HEK293 (cell line): ENCODE measurements around the gene BAG1.

ENCODE experiments used
- CTCF ChIP-seq: fragments of 450-650 bp; formaldehyde crosslinking; IDR thresholded peaks from 2 replicates; pipeline ENCODE4 v1.5.1; 2016; ENCODE audit warnings: missing biosample characterization, missing genetic modification characterization
- MEIS1 ChIP-seq: sonication (generic); formaldehyde crosslinking; IDR thresholded peaks from 2 replicates; pipeline ENCODE4 v1.8.1; 2022; ENCODE audit warnings: missing genetic modification reagents, mild to moderate bottlenecking, borderline replicate concordance
- PRDM10 ChIP-seq: fragments of 450-650 bp; formaldehyde crosslinking; IDR thresholded peaks from 2 replicates; pipeline ENCODE4 v1.5.1; 2016; ENCODE audit warnings: missing biosample characterization, missing genetic modification characterization
- PRDM2 ChIP-seq: fragments of 450-650 bp; formaldehyde crosslinking; IDR thresholded peaks from 2 replicates; pipeline ENCODE4 v1.5.1; 2016; ENCODE audit warnings: missing biosample characterization, missing genetic modification characterization, borderline replicate concordance
- RBAK ChIP-seq: fragments of 450-650 bp; formaldehyde crosslinking; IDR thresholded peaks from 2 replicates; pipeline ENCODE4 v1.5.1; 2016; ENCODE audit warnings: missing biosample characterization, missing genetic modification characterization
- YY1 ChIP-seq: fragments of 450-650 bp; formaldehyde crosslinking; IDR thresholded peaks from 2 replicates; pipeline ENCODE4 v1.5.1; 2018; ENCODE audit warnings: missing biosample characterization, missing genetic modification characterization
- ZEB2 ChIP-seq: fragments of 450-650 bp; formaldehyde crosslinking; IDR thresholded peaks from 2 replicates; pipeline ENCODE4 v1.5.1; 2016; ENCODE audit warnings: missing biosample characterization, missing genetic modification characterization
- ZNF114 ChIP-seq: fragments of 450-650 bp; formaldehyde crosslinking; IDR thresholded peaks from 2 replicates; pipeline ENCODE4 v1.5.0; 2017; ENCODE audit warnings: missing biosample characterization, missing genetic modification characterization
- ZNF239 ChIP-seq: fragments of 450-650 bp; formaldehyde crosslinking; IDR thresholded peaks from 2 replicates; pipeline ENCODE4 v1.5.1; 2016; ENCODE audit warnings: missing biosample characterization, missing genetic modification characterization
- ZNF362 ChIP-seq: fragments of 450-650 bp; formaldehyde crosslinking; IDR thresholded peaks from 2 replicates; pipeline ENCODE4 v1.5.1; 2016; ENCODE audit warnings: missing biosample characterization, missing genetic modification characterization
- ZNF366 ChIP-seq: fragments of 450-650 bp; formaldehyde crosslinking; conservative IDR thresholded peaks from 2 replicates; pipeline ENCODE4 v1.5.1; 2016; ENCODE audit warnings: missing biosample characterization, missing genetic modification characterization
- ZNF398 ChIP-seq: fragments of 450-650 bp; formaldehyde crosslinking; IDR thresholded peaks from 2 replicates; pipeline ENCODE4 v1.5.1; 2017; ENCODE audit warnings: missing biosample characterization, missing genetic modification characterization
- ZNF404 ChIP-seq: fragments of 450-650 bp; formaldehyde crosslinking; IDR thresholded peaks from 2 replicates; pipeline ENCODE4 v1.5.1; 2017; ENCODE audit warnings: missing biosample characterization, missing genetic modification characterization
- ZNF501 ChIP-seq: fragments of 450-650 bp; formaldehyde crosslinking; IDR thresholded peaks from 2 replicates; pipeline ENCODE4 v1.5.1; 2016; ENCODE audit warnings: missing biosample characterization, missing genetic modification characterization

- TF ChIP-seq CTCF (tag by site-specific recombination): no peak
- no peak for TF ChIP-seq ZEB2 (tag by site-specific recombination)
- no peak for TF ChIP-seq PRDM10 (tag by site-specific recombination)
- no peak for TF ChIP-seq ZNF398 (tag by site-specific recombination)
- TF ChIP-seq PRDM2 (tag by site-specific recombination): no peak
- TF ChIP-seq MEIS1: no peak
- TF ChIP-seq ZNF366 (tag by site-specific recombination): no peak
- no peak for TF ChIP-seq ZNF501 (tag by site-specific recombination)
- no peak for TF ChIP-seq ZNF404 (tag by site-specific recombination)
- no peak for TF ChIP-seq ZNF362 (tag by site-specific recombination)
- no peak for TF ChIP-seq ZNF114
- TF ChIP-seq YY1 (tag by site-specific recombination): no peak
- TF ChIP-seq RBAK (tag by site-specific recombination): no peak
- TF ChIP-seq ZNF239 (tag by site-specific recombination): no peak
Observed at GRCh38 chr9:33239921-33240320, 24.6 kb downstream of the BAG1 start, which contains the start of gene SPINK4.
